ENCODE data around the gene PARD3.
"Not testable (repeated sequence)": the region's sequence is repeated elsewhere in the genome, so short reads cannot be mapped to it uniquely, and the experiment has no call there.

Gene PARD3

DNA sequence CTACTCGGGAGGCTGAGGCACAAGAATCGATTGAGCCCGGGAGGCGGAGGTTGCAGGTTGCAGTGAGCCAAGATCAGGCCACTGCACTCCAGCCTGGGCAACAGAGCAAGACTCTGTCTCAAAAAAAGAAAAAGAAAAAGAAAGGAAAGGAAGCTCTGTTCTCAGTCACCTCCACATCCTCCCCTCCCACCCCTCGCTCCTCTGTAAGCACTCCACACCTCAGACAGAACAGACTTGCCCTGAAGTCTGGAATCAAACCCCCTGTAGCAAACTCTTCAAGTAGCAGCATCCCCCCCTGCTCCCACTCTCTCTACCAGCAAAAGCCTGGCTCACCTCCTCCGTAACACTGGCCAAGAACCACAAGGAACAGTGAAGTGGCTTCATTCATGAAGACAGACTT is 66.7 kb downstream of the PARD3 start:
- no peak for DNase-seq (ENCODE audit: low read depth)
- TF ChIP-seq, protein P1, sequence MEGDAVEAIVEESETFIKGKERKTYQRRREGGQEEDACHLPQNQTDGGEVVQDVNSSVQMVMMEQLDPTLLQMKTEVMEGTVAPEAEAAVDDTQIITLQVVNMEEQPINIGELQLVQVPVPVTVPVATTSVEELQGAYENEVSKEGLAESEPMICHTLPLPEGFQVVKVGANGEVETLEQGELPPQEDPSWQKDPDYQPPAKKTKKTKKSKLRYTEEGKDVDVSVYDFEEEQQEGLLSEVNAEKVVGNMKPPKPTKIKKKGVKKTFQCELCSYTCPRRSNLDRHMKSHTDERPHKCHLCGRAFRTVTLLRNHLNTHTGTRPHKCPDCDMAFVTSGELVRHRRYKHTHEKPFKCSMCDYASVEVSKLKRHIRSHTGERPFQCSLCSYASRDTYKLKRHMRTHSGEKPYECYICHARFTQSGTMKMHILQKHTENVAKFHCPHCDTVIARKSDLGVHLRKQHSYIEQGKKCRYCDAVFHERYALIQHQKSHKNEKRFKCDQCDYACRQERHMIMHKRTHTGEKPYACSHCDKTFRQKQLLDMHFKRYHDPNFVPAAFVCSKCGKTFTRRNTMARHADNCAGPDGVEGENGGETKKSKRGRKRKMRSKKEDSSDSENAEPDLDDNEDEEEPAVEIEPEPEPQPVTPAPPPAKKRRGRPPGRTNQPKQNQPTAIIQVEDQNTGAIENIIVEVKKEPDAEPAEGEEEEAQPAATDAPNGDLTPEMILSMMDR (IDR thresholded peaks at IDR 0.05; ENCODE audit: low read depth, low read length, missing control alignments), result no peak
- H3K4me3 ChIP-seq (ENCODE audit: low read depth, low read length), result no peak overlapping the region

DNA sequence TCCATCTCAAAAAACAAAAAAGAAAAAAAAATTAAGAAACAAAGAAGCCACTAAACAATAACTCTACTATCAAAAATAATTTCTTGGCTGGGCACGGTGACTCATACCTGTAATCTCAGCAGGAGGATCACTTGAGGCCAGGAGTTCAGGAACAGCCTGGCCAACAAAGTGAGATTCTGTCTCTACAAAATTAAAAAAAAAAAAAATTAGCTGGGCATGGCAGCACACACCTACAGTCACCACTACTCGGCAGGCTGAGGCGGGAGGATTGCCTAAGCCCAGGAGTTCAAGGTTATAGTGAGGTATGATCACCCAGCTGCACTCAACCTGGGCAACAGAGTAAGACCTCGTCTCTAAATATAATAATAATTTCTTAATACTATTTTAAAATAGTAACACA is 69.0 kb downstream of the PARD3 start:
- no peak overlapping the region for H3K4me3 ChIP-seq (ENCODE audit: low read depth, low read length)
- DNase-seq (ENCODE audit: low read depth), result no peak
- TF ChIP-seq, protein P1 (IDR thresholded peaks at IDR 0.05; ENCODE audit: low read depth, low read length, missing control alignments), result no peak

DNA sequence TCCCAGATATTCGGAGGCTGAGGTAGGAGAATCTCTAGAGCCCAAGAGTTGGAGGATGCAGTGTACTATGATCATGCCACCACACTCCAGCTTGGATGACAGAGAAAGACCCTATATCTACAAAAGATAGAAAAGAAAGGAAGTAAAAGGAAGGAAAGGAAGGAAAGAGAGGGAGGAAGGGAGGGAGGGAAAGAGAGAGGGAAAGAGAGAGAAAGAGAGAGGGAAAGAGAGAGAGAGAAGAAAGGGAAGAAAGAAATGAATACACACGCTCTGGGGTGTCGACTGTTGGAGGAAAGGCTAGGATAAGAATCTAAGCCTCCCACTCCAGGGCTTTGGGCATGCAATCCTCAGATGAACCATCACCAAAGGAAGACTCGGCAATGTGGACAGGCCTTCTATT is 69.9 kb downstream of the PARD3 start:
- no peak overlapping the region for H3K4me3 ChIP-seq (ENCODE audit: low read depth, low read length)
- no peak for DNase-seq (ENCODE audit: low read depth)
- TF ChIP-seq, protein P1 (IDR thresholded peaks at IDR 0.05; ENCODE audit: low read depth, low read length, missing control alignments), result no peak

DNA sequence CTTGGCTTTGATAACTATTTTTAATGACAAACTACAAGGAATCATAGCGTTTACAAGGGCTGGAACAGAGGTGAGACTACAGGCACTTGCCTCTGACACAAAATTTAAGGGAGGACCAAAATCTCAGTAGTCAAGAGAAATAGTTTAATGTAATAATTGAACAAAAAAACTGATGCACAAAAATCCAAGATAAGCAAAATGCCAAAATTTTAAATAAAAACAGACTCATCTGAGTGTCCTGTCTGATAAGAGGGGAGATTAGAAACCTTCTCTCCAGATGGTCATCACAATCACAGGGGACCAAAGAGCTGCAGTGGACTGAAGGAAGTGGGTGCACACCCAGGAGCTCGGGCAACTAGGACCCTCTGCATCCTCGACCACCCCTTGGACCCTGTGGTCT is 70.5 kb downstream of the PARD3 start:
- TF ChIP-seq, protein P1 (IDR thresholded peaks at IDR 0.05; ENCODE audit: low read depth, low read length, missing control alignments), result no peak
- DNase-seq (ENCODE audit: low read depth), result no peak
- H3K4me3 ChIP-seq (ENCODE audit: low read depth, low read length), result no peak overlapping the region

DNA sequence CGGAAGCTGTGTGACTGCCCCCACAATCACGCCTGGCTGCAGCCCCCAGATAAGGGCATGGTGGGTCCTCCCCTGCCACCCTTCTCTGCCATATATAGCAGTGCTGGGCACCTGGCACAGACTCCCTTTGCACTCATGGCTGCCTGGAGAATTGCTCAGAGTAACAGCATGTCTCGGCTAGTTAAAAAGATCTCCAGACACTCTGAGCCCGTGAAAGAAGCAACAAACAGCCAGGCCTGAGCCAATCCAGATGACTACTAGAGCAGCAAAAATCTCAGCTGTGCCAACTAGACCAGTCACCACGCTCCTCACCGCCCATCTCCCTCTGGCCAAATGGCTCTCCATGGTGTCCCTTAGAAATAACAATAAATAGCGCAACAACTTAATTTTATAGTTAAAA is 71.3 kb downstream of the PARD3 start:
- DNase-seq (ENCODE audit: low read depth), result no peak
- H3K4me3 ChIP-seq (ENCODE audit: low read depth, low read length), result no peak overlapping the region
- TF ChIP-seq, protein P1 (IDR thresholded peaks at IDR 0.05; ENCODE audit: low read depth, low read length, missing control alignments), result no peak

DNA sequence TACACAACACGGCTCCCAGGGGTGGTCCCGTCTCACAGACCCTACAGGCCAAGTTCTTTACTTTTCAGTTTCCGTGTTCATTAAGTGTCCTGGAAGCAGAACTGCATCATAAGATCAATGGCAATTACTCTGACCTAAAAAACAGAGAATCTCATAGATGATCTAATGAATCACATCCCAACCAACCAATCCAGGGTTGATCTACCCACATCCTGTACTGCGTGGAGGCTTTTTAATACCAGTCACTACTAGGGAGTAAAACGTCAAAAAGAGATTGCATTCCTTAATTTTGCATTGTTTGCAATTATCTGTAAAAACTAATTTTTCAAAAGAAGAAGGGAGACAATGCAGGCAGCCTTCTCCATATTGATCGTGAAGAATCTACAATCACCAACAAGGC is 72.6 kb downstream of the PARD3 start:
- TF ChIP-seq, protein P1 (IDR thresholded peaks at IDR 0.05; ENCODE audit: low read depth, low read length, missing control alignments), result no peak

DNA sequence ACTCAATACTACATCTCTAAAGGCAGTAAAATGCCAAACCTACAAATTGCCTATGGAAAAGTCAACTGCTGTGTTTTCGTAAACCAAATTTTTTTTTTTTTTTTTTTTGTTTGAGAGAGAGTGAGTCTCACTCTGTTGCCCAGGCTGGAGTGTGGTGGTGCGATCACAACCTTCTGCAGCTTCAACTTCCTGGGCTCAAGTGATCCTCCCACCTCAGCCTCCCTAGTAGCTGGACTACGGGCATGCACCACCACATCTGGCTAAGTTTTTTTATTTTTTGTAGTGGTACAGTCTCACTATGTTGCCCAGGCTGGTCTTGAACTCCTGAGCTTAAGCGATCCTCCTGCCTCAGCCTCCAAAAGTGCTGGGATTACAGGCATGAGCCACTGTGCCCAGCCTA is 74.0 kb downstream of the PARD3 start:
- not testable (repeated sequence) for DNase-seq (ENCODE audit: low read depth); H3K4me3 ChIP-seq (ENCODE audit: low read depth, low read length)

More for the DNA sequence above, 72.6 kb downstream of the PARD3 start:
- no peak overlapping the region for H3K4me3 ChIP-seq (ENCODE audit: low read depth, low read length)
- no peak for DNase-seq (ENCODE audit: low read depth)

DNA sequence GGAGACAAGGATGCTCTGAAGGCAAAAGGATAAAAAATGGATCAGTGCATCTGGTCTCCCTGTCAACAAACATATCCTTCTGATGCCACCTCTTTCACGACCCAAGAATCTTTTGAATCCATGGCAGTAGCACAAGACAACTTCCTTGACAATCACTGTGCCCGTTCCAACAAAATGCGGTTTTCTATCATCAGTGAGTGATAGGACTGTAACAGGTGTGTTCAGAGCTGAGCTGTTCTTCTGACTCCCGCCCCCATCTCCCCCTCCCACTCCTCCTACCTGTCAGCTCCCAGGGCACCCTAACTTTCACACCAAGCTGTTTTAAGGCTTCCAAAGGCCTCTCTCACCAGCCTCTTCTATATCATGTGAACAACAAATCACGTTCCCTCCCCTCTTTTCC is 74.8 kb downstream of the PARD3 start:
- no peak overlapping the region for H3K4me3 ChIP-seq (ENCODE audit: low read depth, low read length)
- TF ChIP-seq, protein P1 (IDR thresholded peaks at IDR 0.05; ENCODE audit: low read depth, low read length, missing control alignments), result no peak
- no peak for DNase-seq (ENCODE audit: low read depth)

Measured in GM12864 (cell line).